AG10803 (cell line): Measurements from ENCODE around the gene FHAD1.
"Not testable (repeated sequence)": the region's sequence is repeated elsewhere in the genome, so short reads cannot be mapped to it uniquely, and the experiment has no call there.

ENCODE experiments used
- DNase-seq: peaks from one replicate; pipeline ENCODE4 v3.0.0; 2010; ENCODE audit warnings: low read depth
- H3K4me3 ChIP-seq: 2 replicates; pipeline ENCODE4 v1.5.1; 2011; ENCODE audit warnings: mild to moderate bottlenecking, low read length, control low read depth
- CTCF ChIP-seq: conservative IDR thresholded peaks from 2 replicates; pipeline ENCODE4 v1.5.1; 2011; ENCODE audit warnings: mild to moderate bottlenecking, low read length, control low read depth, inconsistent platforms

The FHAD1 gene

GRCh38 chr1:15431571-15431948 lies 184.5 kb downstream of the FHAD1 start:
- no peak for TF ChIP-seq CTCF
- no peak for DNase-seq
- H3K4me3 ChIP-seq, result no peak overlapping the region

GRCh38 chr1:15432324-15432723 lies 185.3 kb downstream of the FHAD1 start:
- TF ChIP-seq CTCF, result no peak
- no peak overlapping the region for H3K4me3 ChIP-seq
- no peak for DNase-seq

- no peak for TF ChIP-seq CTCF
- no peak overlapping the region for H3K4me3 ChIP-seq
- no peak for DNase-seq
Measured at GRCh38 chr1:15433471-15433870, 186.4 kb downstream of the FHAD1 start.

GRCh38 chr1:15434739-15435138 lies 187.7 kb downstream of the FHAD1 start:
- H3K4me3 ChIP-seq, result not testable (repeated sequence)

GRCh38 chr1:15435239-15436077 lies 188.4 kb downstream of the FHAD1 start:
- no peak overlapping the region for H3K4me3 ChIP-seq
- no peak for DNase-seq
- TF ChIP-seq CTCF, result no peak

More at GRCh38 chr1:15434739-15435138, 187.7 kb downstream of the FHAD1 start:
- DNase-seq, result not testable (repeated sequence)

- no peak for DNase-seq
- TF ChIP-seq CTCF, result no peak
- H3K4me3 ChIP-seq, result no peak overlapping the region
Measured at GRCh38 chr1:15436881-15437442, 189.9 kb downstream of the FHAD1 start.

GRCh38 chr1:15439325-15439724 lies 192.3 kb downstream of the FHAD1 start:
- no peak for TF ChIP-seq CTCF
- H3K4me3 ChIP-seq, result no peak overlapping the region
- DNase-seq, result no peak
